GM12874 (cell line): ENCODE measurements around the gene KHDC3L.

ENCODE experiments used
- CTCF ChIP-seq: IDR thresholded peaks from 2 replicates; pipeline ENCODE4 v1.5.1; 2011; ENCODE audit warnings: low read depth, mild to moderate bottlenecking, control low read depth, low read length, moderate library complexity; ENCODE audit not compliant: insufficient read depth

Gene KHDC3L

GRCh38 chr6:73340048-73340447 lies 22.4 kb upstream of the KHDC3L start:
- TF ChIP-seq CTCF: no peak

- TF ChIP-seq CTCF: no peak
Measured at GRCh38 chr6:73341335-73341734, 21.1 kb upstream of the KHDC3L start.

DNA sequence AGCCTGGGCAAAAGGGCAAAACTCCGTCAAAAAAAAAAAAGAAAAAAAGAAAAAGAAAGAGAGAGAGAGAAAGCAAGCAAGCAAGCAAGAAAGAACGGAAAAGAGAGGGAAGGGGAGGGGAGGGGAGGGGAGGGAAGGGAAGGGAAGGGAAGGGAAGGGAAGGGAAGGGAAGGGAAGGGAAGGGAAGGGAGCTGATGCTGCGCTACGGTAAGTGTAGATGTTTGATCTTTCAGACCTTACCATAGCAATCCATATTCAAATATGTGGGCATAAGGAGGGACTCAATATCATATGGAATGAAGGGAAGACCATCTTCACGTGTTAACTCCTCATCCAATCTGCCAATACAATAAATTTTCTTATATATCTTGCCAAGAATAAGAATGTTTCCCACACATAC lies 20.3 kb upstream of the KHDC3L start:
- no peak for TF ChIP-seq CTCF

DNA sequence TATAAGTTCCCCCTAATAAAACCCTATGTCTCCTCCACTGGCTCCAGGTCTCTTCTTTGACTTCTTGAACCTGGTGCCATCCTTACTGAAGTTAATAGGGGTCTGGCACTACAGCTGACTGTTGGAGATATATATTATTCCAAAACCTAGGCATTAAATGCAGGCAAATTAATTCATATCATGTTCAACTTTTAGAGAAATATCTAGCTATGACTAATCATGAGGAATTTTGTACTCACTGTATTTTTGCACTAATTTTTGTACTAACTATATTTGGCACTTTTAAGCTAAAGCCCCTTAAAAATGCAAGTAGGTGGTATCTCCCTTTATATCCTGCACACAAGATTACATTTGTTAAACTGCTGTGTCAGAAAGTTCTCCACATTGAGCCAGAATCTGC lies 19.3 kb upstream of the KHDC3L start:
- TF ChIP-seq CTCF: no peak

GRCh38 chr6:73348550-73349204 lies 13.8 kb upstream of the KHDC3L start:
- TF ChIP-seq CTCF: no peak

- TF ChIP-seq CTCF: no peak
Measured at GRCh38 chr6:73349311-73349710, 13.1 kb upstream of the KHDC3L start.

DNA sequence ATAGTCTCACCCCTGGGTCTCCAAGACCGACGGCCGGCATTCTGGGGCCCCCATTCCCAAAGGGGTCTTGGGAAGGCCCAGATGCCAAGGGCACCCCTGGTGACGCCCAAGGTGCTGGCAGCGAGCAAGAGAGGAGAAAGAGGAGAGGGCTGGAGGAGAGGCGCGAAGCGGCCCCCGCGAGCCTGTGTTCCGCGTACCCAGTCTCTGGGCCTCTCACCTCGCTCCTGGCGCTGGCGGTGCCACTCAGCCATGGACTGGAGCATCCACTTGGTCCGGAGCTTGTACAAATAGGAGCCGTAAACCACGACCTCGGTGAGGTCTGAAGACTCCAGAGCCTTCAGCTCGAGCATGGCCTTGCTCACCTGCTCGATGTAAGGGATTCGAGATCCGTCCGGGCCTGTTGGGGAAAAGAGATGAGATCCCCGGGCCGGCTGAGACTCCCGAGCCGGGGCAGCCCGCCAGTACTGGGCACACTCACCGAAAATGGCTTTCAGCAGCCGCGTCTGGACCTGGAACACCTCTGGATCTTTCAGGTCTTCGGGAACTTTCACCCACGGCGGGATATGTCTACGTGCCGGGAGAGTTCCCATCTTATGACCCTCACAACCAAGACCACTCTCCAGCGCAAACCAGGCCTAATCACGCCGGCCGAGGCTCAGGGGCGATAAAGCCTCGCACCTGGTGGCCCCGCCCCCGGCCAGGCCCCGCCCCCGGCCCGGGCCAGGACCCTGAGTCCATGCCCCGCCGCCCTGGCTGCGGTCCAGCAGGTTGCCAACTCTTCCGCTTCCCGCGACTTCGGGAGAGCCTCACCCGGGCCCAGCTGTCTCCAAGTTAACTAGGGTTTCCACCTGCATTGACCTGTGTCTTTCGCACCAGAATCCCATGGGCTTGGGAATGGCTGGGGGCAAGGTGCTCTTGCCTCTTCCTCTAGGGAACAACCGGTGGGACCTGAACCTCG lies 8.5 kb upstream of the KHDC3L start, which contains the start of gene DPPA5:
Gene DPPA5, minus strand, starts transcription at position 641 of the 958 bp plus-strand sequence. Its CDS starts 51 bp downstream, at position 590.
- TF ChIP-seq CTCF: no peak
